Rectal smooth muscle tissue (tissue), 1 donor: ENCODE data around the gene CDHR3.

Experiments used
- H3K27ac ChIP-seq: one replicate; pipeline ENCODE4 v1.7.0; 2013; ENCODE audit warnings: low read depth, low read length, inconsistent platforms
- H3K27me3 ChIP-seq: one replicate; pipeline ENCODE4 v1.7.0; 2013; ENCODE audit warnings: low read length; ENCODE audit not compliant: control insufficient read depth, insufficient read depth
- H3K36me3 ChIP-seq: one replicate; pipeline ENCODE4 v1.7.0; 2013; ENCODE audit warnings: low read length; ENCODE audit not compliant: control insufficient read depth, insufficient read depth
- H3K4me1 ChIP-seq: one replicate; pipeline ENCODE4 v1.7.0; 2013; ENCODE audit warnings: low read length; ENCODE audit not compliant: control insufficient read depth, insufficient read depth
- H3K4me3 ChIP-seq: one replicate; pipeline ENCODE4 v1.7.0; 2013; ENCODE audit warnings: low read length
- H3K9ac ChIP-seq: one replicate; pipeline ENCODE4 v1.7.0; 2013; ENCODE audit warnings: low read length

CDHR3 gene

GRCh38 chr7:106082087-106082854, 119.2 kb downstream of the CDHR3 start:
- Histone ChIP-seq H3K27me3 (no peaks in the 10 kb centered on the region), H3K9ac (no peak overlapping the region), H3K4me1 (no peaks in the 10 kb centered on the region), H3K36me3 (no peaks in the 10 kb centered on the region), H3K4me3 (no peak overlapping the region), H3K27ac (no peak overlapping the region)
